DMS79 (cell line): ENCODE measurements around the gene CNKSR3.
A peak's percentile ranks its signal among the peaks of the same experiment; 100 is the strongest.
"Not testable (repeated sequence)": the region's sequence is repeated elsewhere in the genome, so short reads cannot be mapped to it uniquely, and the experiment has no call there.

Experiments used
- DNase-seq: peaks from one replicate; lab custom pipeline; 2025; lab: John Stamatoyannopoulos, UW

The CNKSR3 gene

GRCh38 chr6:154528310-154528915 is 17.9 kb upstream of the CNKSR3 start:
- DNase-seq, result no peak

- no peak for DNase-seq
Observed at GRCh38 chr6:154526996-154527395, 16.5 kb upstream of the CNKSR3 start.

- no peak for DNase-seq
Observed at GRCh38 chr6:154522576-154522975, 12.1 kb upstream of the CNKSR3 start.

- no peak for DNase-seq
Observed at GRCh38 chr6:154521412-154521811, 10.9 kb upstream of the CNKSR3 start.

- no peak for DNase-seq
Observed at GRCh38 chr6:154520280-154520679, 9.8 kb upstream of the CNKSR3 start.

- DNase-seq, result no peak
Observed at GRCh38 chr6:154518396-154518795, 7.9 kb upstream of the CNKSR3 start.

- no peak for DNase-seq
Observed at GRCh38 chr6:154516276-154516675, 5.8 kb upstream of the CNKSR3 start.

- no peak for DNase-seq
Observed at GRCh38 chr6:154515826-154516225, 5.3 kb upstream of the CNKSR3 start.

GRCh38 chr6:154515076-154515475 is 4.6 kb upstream of the CNKSR3 start:
- DNase-seq, result not testable (repeated sequence)

- DNase-seq, result no peak
Observed at GRCh38 chr6:154514481-154514880, 4.0 kb upstream of the CNKSR3 start.

- no peak for DNase-seq
Observed at GRCh38 chr6:154513601-154514320, 3.3 kb upstream of the CNKSR3 start.

- DNase-seq, result no peak
Observed at GRCh38 chr6:154512201-154512600, 1.7 kb upstream of the CNKSR3 start.

GRCh38 chr6:154511791-154512190 is 1.3 kb upstream of the CNKSR3 start:
- DNase-seq, result no peak

- DNase-seq, result peak; percentile 7
Observed at GRCh38 chr6:154509421-154510143, 903 bp downstream of the CNKSR3 start.

- DNase-seq, result peak; percentile 4
Observed at GRCh38 chr6:154508573-154509375, 1.7 kb downstream of the CNKSR3 start.

GRCh38 chr6:154506991-154507898 is 3.2 kb downstream of the CNKSR3 start:
- DNase-seq, result no peak

- DNase-seq, result no peak
Observed at GRCh38 chr6:154506582-154506981, 3.9 kb downstream of the CNKSR3 start.

GRCh38 chr6:154506108-154506507 is 4.4 kb downstream of the CNKSR3 start:
- no peak for DNase-seq

- no peak for DNase-seq
Observed at GRCh38 chr6:154504865-154505449, 5.5 kb downstream of the CNKSR3 start.

GRCh38 chr6:154504102-154504501 is 6.4 kb downstream of the CNKSR3 start:
- DNase-seq, result no peak

- no peak for DNase-seq
Observed at GRCh38 chr6:154503658-154504057, 6.8 kb downstream of the CNKSR3 start.
